ENCODE measurements around the gene IDH3B. TPM values are rescaled to one million over a fixed set of nuclear protein-coding genes. Genes with fewer than 3 reads are reported as not detected.

The IDH3B gene
- total RNA-seq, 2 experiments from 2014 or later = 109 to 114 TPM

- intact Hi-C loops (cut with micrococcal nuclease) = no loop called here
- ChIA-PET CTCF (no interaction called here), POLR2A (interaction anchor here (0.8 to 10.0 kb wide), 4 partner anchors 6 to 38 kb away, joined by 3 to 156 read pairs (median 4); partner anchors contain the start of gene NOP56)
- H3K4me1 Mint-ChIP-seq (ENCODE audit: low read depth) = peaks cover 42% of the 10 kb centered on the region
- H3K27ac Mint-ChIP-seq = peak overlapping the region; percentile 39
- DNase-seq (no peak), ATAC-seq (no peak)
- peaks cover 65% of the 10 kb centered on the region for H3K36me3 Mint-ChIP-seq (ENCODE audit: low read depth)
- no peaks in the 10 kb centered on the region for H3K9me3 Mint-ChIP-seq
- no peak for TF ChIP-seq CTCF (IDR thresholded peaks at IDR 0.05)
- no peak overlapping the region for H3K4me3 Mint-ChIP-seq
- no peaks in the 10 kb centered on the region for H3K27me3 Mint-ChIP-seq
Measured at GRCh38 chr20:2659547-2659946, 4.5 kb downstream of the IDH3B start.

GRCh38 chr20:2658414-2659354, 5.3 kb downstream of the IDH3B start:
- no peak for TF ChIP-seq CTCF (IDR thresholded peaks at IDR 0.05)
- Mint-ChIP-seq H3K36me3 (ENCODE audit: low read depth) (peaks cover 71% of the 10 kb centered on the region), H3K27me3 (no peaks in the 10 kb centered on the region), H3K9me3 (no peaks in the 10 kb centered on the region), H3K4me1 (ENCODE audit: low read depth) (peaks cover 47% of the 10 kb centered on the region), H3K4me3 (no peak overlapping the region), H3K27ac (peak overlapping the region; percentile 67)
- DNase-seq (peak; percentile 34), ATAC-seq (peak; percentile 31)
- ChIA-PET POLR2A (interaction anchor here (0.7 to 10.0 kb wide), 6 partner anchors 5 to 73 kb away, joined by 3 to 156 read pairs (median 4); partner anchors contain the start of gene NOP56), CTCF (no interaction called here)
- intact Hi-C loops (cut with micrococcal nuclease) = no loop called here

- intact Hi-C loops (cut with micrococcal nuclease) = no loop called here
- ATAC-seq = no peak
- Mint-ChIP-seq H3K27me3 (no peaks in the 10 kb centered on the region), H3K9me3 (no peaks in the 10 kb centered on the region), H3K4me1 (ENCODE audit: low read depth) (peaks cover 43% of the 10 kb centered on the region), H3K36me3 (ENCODE audit: low read depth) (peaks cover 76% of the 10 kb centered on the region), H3K27ac (peak overlapping the region; percentile 44), H3K4me3 (no peak overlapping the region)
- POLR2A ChIA-PET = interaction anchor here (0.9 to 9.2 kb wide), 4 partner anchors 8 to 188 kb away, joined by 3 to 92 read pairs (median 4); partner anchors contain the start of gene SNRPB
- DNase-seq = no peak
- TF ChIP-seq CTCF (IDR thresholded peaks at IDR 0.05) = no peak
- CTCF ChIA-PET = no interaction called here
Measured at GRCh38 chr20:2657674-2658073, 6.3 kb downstream of the IDH3B start.

- ATAC-seq = no peak
- Mint-ChIP-seq H3K9me3 (no peaks in the 10 kb centered on the region), H3K4me3 (peak overlapping the region; percentile 89), H3K4me1 (ENCODE audit: low read depth) (peaks cover 41% of the 10 kb centered on the region), H3K27ac (peak overlapping the region; percentile 33), H3K36me3 (ENCODE audit: low read depth) (peaks cover 76% of the 10 kb centered on the region), H3K27me3 (no peaks in the 10 kb centered on the region)
- ChIA-PET POLR2A (interaction anchor here (0.9 to 9.2 kb wide), 4 partner anchors 9 to 188 kb away, joined by 3 to 92 read pairs (median 4); partner anchors contain the start of gene SNRPB), CTCF (no interaction called here)
- intact Hi-C loops (cut with micrococcal nuclease) = no loop called here
- TF ChIP-seq CTCF (IDR thresholded peaks at IDR 0.05) = no peak
- DNase-seq = no peak
Measured at GRCh38 chr20:2657241-2657640, 6.8 kb downstream of the IDH3B start.

Data from activated CD8-positive, alpha-beta T cell treated with anti-CD3 and anti-CD28 coated beads for 36 hours (primary cell).